Measurements from ENCODE around the gene FAS. TPM values are rescaled to one million over a fixed set of nuclear protein-coding genes. Genes with fewer than 3 reads are reported as not detected.

FAS gene
- total RNA-seq, 1 donor, result 53.3 TPM

GRCh38 chr10:89029785-89030437, 39.3 kb downstream of the FAS start:
- no peaks in the 10 kb centered on the region for H3K9me3 ChIP-seq (ENCODE audit: low read depth, low read length)
- no peaks in the 10 kb centered on the region for H3K27me3 ChIP-seq (ENCODE audit: insufficient read depth, low read length)
- H3K4me3 ChIP-seq (ENCODE audit: low read length), result no peak overlapping the region
- peaks cover 33% of the 10 kb centered on the region for H3K4me1 ChIP-seq (ENCODE audit: insufficient read depth, low read length)

DNA sequence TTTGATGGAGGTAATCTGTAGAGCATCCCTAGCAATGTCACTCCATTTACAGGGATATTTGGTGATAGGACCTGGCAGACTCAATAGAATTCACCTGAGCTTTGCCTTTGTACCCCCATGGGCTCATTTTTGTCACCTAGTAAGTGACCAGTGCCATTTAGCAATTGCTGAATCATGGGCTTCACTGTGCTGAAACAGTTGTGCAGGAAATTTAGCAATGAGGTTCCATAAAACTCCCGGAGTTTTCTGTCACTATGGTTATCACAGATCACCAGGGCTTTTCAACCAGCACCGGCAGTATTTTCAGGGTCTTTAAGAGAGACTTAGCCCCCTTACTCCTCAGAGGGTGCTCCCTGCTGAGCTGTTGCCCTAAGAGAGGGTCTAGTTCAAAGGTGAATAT, 40.2 kb downstream of the FAS start:
- Histone ChIP-seq H3K4me1 (ENCODE audit: insufficient read depth, low read length) (peaks cover 40% of the 10 kb centered on the region), H3K4me3 (ENCODE audit: low read length) (no peak overlapping the region), H3K27me3 (ENCODE audit: insufficient read depth, low read length) (no peaks in the 10 kb centered on the region), H3K9me3 (ENCODE audit: low read depth, low read length) (no peaks in the 10 kb centered on the region)

GRCh38 chr10:89032141-89032891, 41.7 kb downstream of the FAS start:
- Histone ChIP-seq H3K9me3 (ENCODE audit: low read depth, low read length) (no peaks in the 10 kb centered on the region), H3K4me3 (ENCODE audit: low read length) (no peak overlapping the region), H3K4me1 (ENCODE audit: insufficient read depth, low read length) (peaks cover 48% of the 10 kb centered on the region), H3K27me3 (ENCODE audit: insufficient read depth, low read length) (no peaks in the 10 kb centered on the region)

GRCh38 chr10:89035461-89035860, 44.9 kb downstream of the FAS start:
- H3K27me3 ChIP-seq (ENCODE audit: insufficient read depth, low read length), result no peaks in the 10 kb centered on the region
- no peaks in the 10 kb centered on the region for H3K9me3 ChIP-seq (ENCODE audit: low read depth, low read length)
- H3K4me1 ChIP-seq (ENCODE audit: insufficient read depth, low read length), result peaks cover 46% of the 10 kb centered on the region

DNA sequence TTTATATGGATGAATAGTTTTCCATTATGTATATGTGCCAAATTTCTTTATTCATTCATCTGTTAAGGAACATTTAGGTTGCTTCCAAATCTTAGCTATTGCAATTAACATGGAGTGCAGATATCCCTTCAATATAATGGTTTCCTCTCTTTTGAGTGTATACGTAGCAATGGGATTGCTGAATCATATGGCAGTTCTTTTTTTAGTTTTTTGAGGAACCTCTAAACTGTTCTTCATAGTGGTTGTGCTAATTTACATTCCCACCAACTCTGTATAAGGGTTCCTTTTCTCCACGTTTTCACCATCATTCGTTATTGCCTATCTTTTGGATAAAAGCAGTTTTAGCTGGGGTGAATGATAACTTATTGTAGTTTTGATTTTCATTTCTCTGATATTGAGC, 46.5 kb downstream of the FAS start:
- no peaks in the 10 kb centered on the region for H3K27me3 ChIP-seq (ENCODE audit: insufficient read depth, low read length)
- peaks cover 30% of the 10 kb centered on the region for H3K4me1 ChIP-seq (ENCODE audit: insufficient read depth, low read length)
- no peaks in the 10 kb centered on the region for H3K9me3 ChIP-seq (ENCODE audit: low read depth, low read length)
- no peak overlapping the region for H3K4me3 ChIP-seq (ENCODE audit: low read length)

More at GRCh38 chr10:89035461-89035860, 44.9 kb downstream of the FAS start:
- no peak overlapping the region for H3K4me3 ChIP-seq (ENCODE audit: low read length)

GRCh38 chr10:89042562-89042961, 52.0 kb downstream of the FAS start:
- Histone ChIP-seq H3K27me3 (ENCODE audit: insufficient read depth, low read length) (no peaks in the 10 kb centered on the region), H3K4me1 (ENCODE audit: insufficient read depth, low read length) (peaks cover 1% of the 10 kb centered on the region), H3K9me3 (ENCODE audit: low read depth, low read length) (no peaks in the 10 kb centered on the region), H3K4me3 (ENCODE audit: low read length) (no peak overlapping the region)

GRCh38 chr10:89043052-89043451, 52.5 kb downstream of the FAS start:
- H3K4me1 ChIP-seq (ENCODE audit: insufficient read depth, low read length), result no peaks in the 10 kb centered on the region
- H3K27me3 ChIP-seq (ENCODE audit: insufficient read depth, low read length), result no peaks in the 10 kb centered on the region
- H3K9me3 ChIP-seq (ENCODE audit: low read depth, low read length), result no peaks in the 10 kb centered on the region
- no peak overlapping the region for H3K4me3 ChIP-seq (ENCODE audit: low read length)

DNA sequence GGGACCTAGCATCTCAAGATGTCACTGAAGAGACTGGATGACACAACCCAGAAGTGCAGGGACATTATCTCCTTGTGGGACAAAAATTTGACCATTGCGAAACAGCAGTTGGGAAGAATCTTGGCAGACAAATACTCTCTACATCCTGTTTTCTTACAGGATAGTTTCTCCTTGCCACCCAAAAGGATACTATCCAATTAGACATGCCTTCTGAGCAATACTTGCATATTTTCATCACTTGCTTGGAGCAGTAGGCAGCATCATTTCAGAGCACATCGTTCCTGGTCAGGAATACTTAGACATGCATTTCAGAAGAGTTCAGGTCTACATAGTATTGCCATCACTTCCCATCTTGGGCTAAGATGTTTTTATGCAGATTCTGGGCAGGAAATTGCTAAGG, 56.8 kb downstream of the FAS start:
- Histone ChIP-seq H3K4me3 (ENCODE audit: low read length) (no peak overlapping the region), H3K4me1 (ENCODE audit: insufficient read depth, low read length) (no peaks in the 10 kb centered on the region), H3K27me3 (ENCODE audit: insufficient read depth, low read length) (no peaks in the 10 kb centered on the region), H3K9me3 (ENCODE audit: low read depth, low read length) (no peaks in the 10 kb centered on the region)

DNA sequence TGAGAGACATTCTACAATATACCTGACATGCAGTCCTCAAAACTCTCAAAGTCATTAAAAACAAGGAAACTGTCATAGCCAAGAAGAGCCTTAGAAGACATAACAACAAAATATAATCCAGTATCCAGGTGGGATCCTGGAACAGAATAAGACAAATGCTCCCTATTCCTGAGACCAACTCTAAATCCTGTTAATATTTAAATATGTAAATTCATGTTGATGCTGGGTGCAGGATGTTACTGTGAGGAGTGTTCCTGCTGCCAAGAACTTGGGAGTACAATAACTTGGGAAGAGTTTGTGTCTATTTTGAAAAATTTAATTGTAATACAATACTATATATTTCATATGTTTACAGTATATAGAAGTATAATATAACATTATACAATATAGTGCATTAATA, 61.0 kb downstream of the FAS start:
- Histone ChIP-seq H3K27me3 (ENCODE audit: insufficient read depth, low read length) (no peaks in the 10 kb centered on the region), H3K9me3 (ENCODE audit: low read depth, low read length) (no peaks in the 10 kb centered on the region)

GRCh38 chr10:89053555-89053954, 63.0 kb downstream of the FAS start:
- no peaks in the 10 kb centered on the region for H3K4me1 ChIP-seq (ENCODE audit: insufficient read depth, low read length)
- no peaks in the 10 kb centered on the region for H3K27me3 ChIP-seq (ENCODE audit: insufficient read depth, low read length)
- H3K9me3 ChIP-seq (ENCODE audit: low read depth, low read length), result no peaks in the 10 kb centered on the region
- no peak overlapping the region for H3K4me3 ChIP-seq (ENCODE audit: low read length)

More for the DNA sequence above, 61.0 kb downstream of the FAS start:
- Histone ChIP-seq H3K4me3 (ENCODE audit: low read length) (no peak overlapping the region), H3K4me1 (ENCODE audit: insufficient read depth, low read length) (no peaks in the 10 kb centered on the region)

DNA sequence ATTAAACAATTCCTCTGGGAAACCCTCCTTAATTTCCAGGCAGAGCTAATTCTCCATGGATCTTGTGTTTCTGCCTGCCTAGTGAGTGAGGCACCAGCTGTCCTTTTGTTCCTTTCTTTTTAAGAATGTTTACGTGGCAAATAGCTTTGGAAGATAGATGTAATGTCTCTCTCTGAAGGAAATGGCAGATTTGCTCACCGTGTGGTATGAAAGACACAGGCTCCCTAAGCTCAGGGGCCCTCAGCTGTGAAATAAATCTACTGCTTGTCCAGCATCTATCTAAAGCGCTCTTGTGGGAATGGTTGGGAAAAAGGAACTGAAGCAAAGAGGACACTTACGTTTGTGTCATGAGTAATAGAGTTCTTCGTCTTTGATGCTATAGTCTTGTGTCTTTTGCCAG, 64.6 kb downstream of the FAS start:
- Histone ChIP-seq H3K9me3 (ENCODE audit: low read depth, low read length) (no peaks in the 10 kb centered on the region), H3K4me1 (ENCODE audit: insufficient read depth, low read length) (no peaks in the 10 kb centered on the region), H3K27me3 (ENCODE audit: insufficient read depth, low read length) (no peaks in the 10 kb centered on the region), H3K4me3 (ENCODE audit: low read length) (no peak overlapping the region)

- H3K27me3 ChIP-seq (ENCODE audit: insufficient read depth, low read length), result peaks cover 3% of the 10 kb centered on the region
- H3K4me3 ChIP-seq (ENCODE audit: low read length), result no peak overlapping the region
- no peaks in the 10 kb centered on the region for H3K4me1 ChIP-seq (ENCODE audit: insufficient read depth, low read length)
- H3K9me3 ChIP-seq (ENCODE audit: low read depth, low read length), result no peaks in the 10 kb centered on the region
Observed at GRCh38 chr10:89062861-89063260, 72.3 kb downstream of the FAS start.

GRCh38 chr10:89063465-89063864, 72.9 kb downstream of the FAS start:
- no peak overlapping the region for H3K4me3 ChIP-seq (ENCODE audit: low read length)
- H3K27me3 ChIP-seq (ENCODE audit: insufficient read depth, low read length), result peaks cover 3% of the 10 kb centered on the region
- no peaks in the 10 kb centered on the region for H3K9me3 ChIP-seq (ENCODE audit: low read depth, low read length)
- no peaks in the 10 kb centered on the region for H3K4me1 ChIP-seq (ENCODE audit: insufficient read depth, low read length)

- H3K4me3 ChIP-seq (ENCODE audit: low read length), result no peak overlapping the region
- H3K4me1 ChIP-seq (ENCODE audit: insufficient read depth, low read length), result no peaks in the 10 kb centered on the region
- H3K27me3 ChIP-seq (ENCODE audit: insufficient read depth, low read length), result peaks cover 3% of the 10 kb centered on the region
- H3K9me3 ChIP-seq (ENCODE audit: low read depth, low read length), result no peaks in the 10 kb centered on the region
Observed at GRCh38 chr10:89064748-89065147, 74.2 kb downstream of the FAS start.
